Osteocyte (in vitro differentiated cells): ENCODE results near the gene PPDPF. TPM values are rescaled to one million over a fixed set of nuclear protein-coding genes. Genes with fewer than 3 reads are reported as not detected.

Source experiments
- DNase-seq: peaks from one replicate; pipeline ENCODE4 v3.0.0; 2021; ENCODE audit warnings: mixed read lengths; ENCODE audit not compliant: unreplicated experiment; ENCODE audit errors: extremely low spot score
- H3K27ac Mint-ChIP-seq: one replicate; pipeline ENCODE4 v1.8.0; 2021; ENCODE audit warnings: mild to moderate bottlenecking, mixed read lengths; ENCODE audit not compliant: unreplicated experiment
- H3K27me3 Mint-ChIP-seq: one replicate; pipeline ENCODE4 v1.8.0; 2021; ENCODE audit warnings: mixed read lengths; ENCODE audit not compliant: unreplicated experiment
- H3K36me3 Mint-ChIP-seq: one replicate; pipeline ENCODE4 v1.8.0; 2021; ENCODE audit warnings: mixed read lengths; ENCODE audit not compliant: unreplicated experiment
- H3K4me1 Mint-ChIP-seq: one replicate; pipeline ENCODE4 v1.8.0; 2021; ENCODE audit warnings: mixed read lengths; ENCODE audit not compliant: unreplicated experiment
- H3K4me3 Mint-ChIP-seq: one replicate; pipeline ENCODE4 v1.8.0; 2021; ENCODE audit warnings: mild to moderate bottlenecking, moderate library complexity, mixed read lengths; ENCODE audit not compliant: unreplicated experiment
- H3K9me3 Mint-ChIP-seq: one replicate; pipeline ENCODE4 v1.8.0; 2021; ENCODE audit warnings: mixed read lengths; ENCODE audit not compliant: unreplicated experiment
- CTCF ChIP-seq: fragments of 200-600 bp; sonication (generic); IDR thresholded peaks from 2 replicates; pipeline ENCODE4 v1.5.0; 2021; ENCODE audit warnings: antibody characterized with exemption, mild to moderate bottlenecking, moderate library complexity
- total RNA-seq: library from RNA; stranded (reverse); gene quantifications from 2 replicates; pipeline ENCODE4 v1.2.1, GENCODE V29; 2021

PPDPF gene
- total RNA-seq, 1 donor from 2014 or later: 239 TPM

GRCh38 chr20:63501818-63502670, 18.5 kb upstream of the PPDPF start:
- Mint-ChIP-seq H3K36me3 (no peaks in the 10 kb centered on the region), H3K4me1 (no peaks in the 10 kb centered on the region), H3K27me3 (peaks cover 16% of the 10 kb centered on the region), H3K4me3 (no peak overlapping the region), H3K27ac (no peak overlapping the region), H3K9me3 (peaks cover 5% of the 10 kb centered on the region)
- TF ChIP-seq CTCF: no peak
- DNase-seq: no peak

- Mint-ChIP-seq H3K27me3 (peaks cover 16% of the 10 kb centered on the region), H3K9me3 (peaks cover 5% of the 10 kb centered on the region), H3K4me1 (no peaks in the 10 kb centered on the region), H3K36me3 (no peaks in the 10 kb centered on the region), H3K27ac (no peak overlapping the region), H3K4me3 (no peak overlapping the region)
- TF ChIP-seq CTCF: no peak
- no peak for DNase-seq
These were observed 17.8 kb upstream of the PPDPF start for GRCh38 chr20:63502671-63503172.

GRCh38 chr20:63503524-63503923, 17.0 kb upstream of the PPDPF start:
- DNase-seq: no peak
- no peak for TF ChIP-seq CTCF
- Mint-ChIP-seq H3K27ac (no peak overlapping the region), H3K9me3 (peaks cover 5% of the 10 kb centered on the region), H3K27me3 (peaks cover 22% of the 10 kb centered on the region), H3K36me3 (no peaks in the 10 kb centered on the region), H3K4me1 (no peaks in the 10 kb centered on the region), H3K4me3 (no peak overlapping the region)

GRCh38 chr20:63504642-63505041, 15.9 kb upstream of the PPDPF start:
- H3K4me3 Mint-ChIP-seq: no peak overlapping the region
- H3K4me1 Mint-ChIP-seq: no peaks in the 10 kb centered on the region
- no peak overlapping the region for H3K27ac Mint-ChIP-seq
- no peaks in the 10 kb centered on the region for H3K36me3 Mint-ChIP-seq
- DNase-seq: no peak
- H3K27me3 Mint-ChIP-seq: peaks cover 28% of the 10 kb centered on the region
- peaks cover 5% of the 10 kb centered on the region for H3K9me3 Mint-ChIP-seq
- no peak for TF ChIP-seq CTCF

- Mint-ChIP-seq H3K27me3 (peaks cover 34% of the 10 kb centered on the region), H3K27ac (no peak overlapping the region), H3K4me3 (no peak overlapping the region), H3K9me3 (peaks cover 5% of the 10 kb centered on the region), H3K36me3 (no peaks in the 10 kb centered on the region), H3K4me1 (no peaks in the 10 kb centered on the region)
- DNase-seq: no peak
- no peak for TF ChIP-seq CTCF
These were observed 15.3 kb upstream of the PPDPF start for GRCh38 chr20:63505281-63505680.
